GM19238 (cell line): ENCODE data around the gene NELFE.
"Not testable (repeated sequence)": the region's sequence is repeated elsewhere in the genome, so short reads cannot be mapped to it uniquely, and the experiment has no call there.

Experiments
- DNase-seq: peaks from one replicate; pipeline ENCODE4 v3.0.0; 2011; ENCODE audit warnings: low spot score; ENCODE audit not compliant: insufficient read length

NELFE gene

DNA sequence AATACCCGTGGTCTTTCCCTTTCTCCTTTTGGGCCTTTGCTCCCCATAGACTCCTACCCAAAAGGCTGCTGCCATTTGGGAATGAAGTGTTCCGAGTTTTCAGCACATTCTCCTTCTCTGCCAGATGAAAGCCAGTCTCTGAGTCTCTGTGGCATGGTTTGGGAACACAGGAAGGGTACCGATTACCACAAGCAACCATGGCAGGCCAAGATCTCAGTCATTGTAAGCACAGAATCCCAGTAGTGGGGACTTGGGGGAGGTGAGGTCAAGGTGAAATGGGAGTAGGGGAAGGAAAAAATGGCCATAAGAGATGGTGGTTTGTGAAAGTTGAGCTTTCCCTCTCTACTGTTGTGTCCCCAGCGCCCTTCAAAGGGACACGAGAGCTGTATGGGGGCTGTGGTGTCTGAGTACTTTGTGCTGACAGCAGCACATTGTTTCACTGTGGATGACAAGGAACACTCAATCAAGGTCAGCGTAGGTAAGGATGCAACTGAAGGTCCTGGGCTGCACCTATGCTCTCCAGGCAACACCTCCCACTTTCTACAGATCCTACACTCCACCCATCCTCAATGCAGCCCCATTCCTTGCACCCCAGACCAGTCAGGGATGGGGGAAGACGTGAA is 8.7 kb downstream of the NELFE start:
- DNase-seq = no peak

DNA sequence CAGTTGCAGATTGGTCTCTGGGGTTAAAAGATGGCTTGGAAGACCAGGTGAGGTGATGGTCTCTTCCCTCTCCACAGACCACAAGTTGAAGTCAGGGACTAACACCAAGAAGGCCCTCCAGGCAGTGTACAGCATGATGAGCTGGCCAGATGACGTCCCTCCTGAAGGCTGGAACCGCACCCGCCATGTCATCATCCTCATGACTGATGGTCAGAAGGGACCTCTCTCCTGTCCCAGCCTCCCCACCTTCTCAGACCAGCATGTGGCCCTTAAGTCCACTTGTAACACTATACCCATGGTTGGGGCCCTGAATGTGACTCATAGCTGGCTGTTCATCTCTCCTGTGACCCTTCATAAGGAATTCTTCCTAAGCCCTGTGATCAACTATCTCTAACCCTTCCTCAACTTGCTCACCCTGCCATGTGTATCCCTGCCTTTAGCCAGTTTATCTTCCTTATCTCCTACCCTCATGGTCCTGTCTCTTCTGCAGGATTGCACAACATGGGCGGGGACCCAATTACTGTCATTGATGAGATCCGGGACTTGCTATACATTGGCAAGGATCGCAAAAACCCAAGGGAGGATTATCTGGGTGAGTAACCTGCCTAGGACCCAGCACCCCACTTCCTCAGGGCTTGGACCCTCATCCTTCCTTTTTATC is 9.9 kb downstream of the NELFE start:
- no peak for DNase-seq

DNA sequence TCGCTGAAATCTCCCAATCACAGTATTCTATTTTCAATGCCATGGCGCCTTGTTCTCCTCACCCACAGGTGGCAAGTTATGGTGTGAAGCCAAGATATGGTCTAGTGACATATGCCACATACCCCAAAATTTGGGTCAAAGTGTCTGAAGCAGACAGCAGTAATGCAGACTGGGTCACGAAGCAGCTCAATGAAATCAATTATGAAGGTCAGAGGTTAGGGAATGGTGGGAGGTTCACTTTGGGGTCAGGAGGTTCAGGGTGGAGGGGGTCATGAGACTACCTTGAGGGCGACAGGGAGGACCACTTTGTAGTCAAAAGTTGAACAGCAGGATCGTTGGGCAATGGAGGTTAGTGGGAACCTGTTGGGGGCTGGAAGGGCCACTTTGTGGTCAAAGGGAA is 10.5 kb downstream of the NELFE start:
- DNase-seq = no peak

DNA sequence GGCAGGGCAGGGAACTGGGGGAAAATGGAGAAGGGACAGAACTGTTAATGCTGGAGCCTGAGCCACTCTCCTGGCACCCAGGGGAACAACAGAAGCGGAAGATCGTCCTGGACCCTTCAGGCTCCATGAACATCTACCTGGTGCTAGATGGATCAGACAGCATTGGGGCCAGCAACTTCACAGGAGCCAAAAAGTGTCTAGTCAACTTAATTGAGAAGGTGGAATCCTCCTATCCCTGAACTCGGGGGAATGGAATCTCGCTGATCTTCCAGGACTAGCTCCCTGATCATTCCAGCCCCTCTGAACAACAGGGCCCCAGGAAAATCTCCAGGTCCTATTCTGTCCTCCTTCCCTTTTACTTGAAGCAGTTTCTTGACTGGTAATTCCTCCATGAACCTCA is 10.9 kb downstream of the NELFE start:
- DNase-seq = no peak

DNA sequence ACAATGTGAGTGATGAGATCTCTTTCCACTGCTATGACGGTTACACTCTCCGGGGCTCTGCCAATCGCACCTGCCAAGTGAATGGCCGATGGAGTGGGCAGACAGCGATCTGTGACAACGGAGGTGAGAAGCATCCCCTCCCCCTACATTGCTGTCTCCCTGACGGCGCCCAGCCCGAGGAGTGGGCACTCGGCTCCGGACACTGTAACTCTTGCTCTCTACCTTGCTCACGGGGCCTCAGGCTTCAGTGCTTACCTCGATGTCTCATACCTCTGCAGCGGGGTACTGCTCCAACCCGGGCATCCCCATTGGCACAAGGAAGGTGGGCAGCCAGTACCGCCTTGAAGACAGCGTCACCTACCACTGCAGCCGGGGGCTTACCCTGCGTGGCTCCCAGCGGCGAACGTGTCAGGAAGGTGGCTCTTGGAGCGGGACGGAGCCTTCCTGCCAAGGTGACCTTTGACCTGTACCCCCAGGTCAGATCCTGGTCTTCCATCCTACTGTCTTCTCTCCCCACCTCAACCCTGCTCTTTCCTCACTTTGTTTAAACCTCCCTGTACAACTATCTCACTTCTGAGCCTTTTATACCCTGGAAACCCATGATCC is 11.6 kb downstream of the NELFE start:
- no peak for DNase-seq

DNA sequence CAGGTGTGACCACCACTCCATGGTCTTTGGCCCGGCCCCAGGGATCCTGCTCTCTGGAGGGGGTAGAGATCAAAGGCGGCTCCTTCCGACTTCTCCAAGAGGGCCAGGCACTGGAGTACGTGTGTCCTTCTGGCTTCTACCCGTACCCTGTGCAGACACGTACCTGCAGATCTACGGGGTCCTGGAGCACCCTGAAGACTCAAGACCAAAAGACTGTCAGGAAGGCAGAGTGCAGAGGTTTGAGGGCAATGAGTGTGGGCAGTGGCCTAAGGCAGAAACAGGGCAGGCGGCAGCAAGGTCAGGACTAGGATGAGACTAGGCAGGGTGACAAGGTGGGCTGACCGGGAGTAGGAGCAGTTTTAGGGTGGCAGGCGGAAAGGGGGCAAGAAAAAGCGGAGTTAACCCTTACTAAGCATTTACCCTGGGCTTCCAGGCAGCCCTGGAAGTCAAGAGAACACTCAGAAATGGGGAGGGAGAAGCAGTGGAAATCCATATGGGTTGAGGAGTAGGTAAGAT is 12.3 kb downstream of the NELFE start:
- no peak for DNase-seq

DNA sequence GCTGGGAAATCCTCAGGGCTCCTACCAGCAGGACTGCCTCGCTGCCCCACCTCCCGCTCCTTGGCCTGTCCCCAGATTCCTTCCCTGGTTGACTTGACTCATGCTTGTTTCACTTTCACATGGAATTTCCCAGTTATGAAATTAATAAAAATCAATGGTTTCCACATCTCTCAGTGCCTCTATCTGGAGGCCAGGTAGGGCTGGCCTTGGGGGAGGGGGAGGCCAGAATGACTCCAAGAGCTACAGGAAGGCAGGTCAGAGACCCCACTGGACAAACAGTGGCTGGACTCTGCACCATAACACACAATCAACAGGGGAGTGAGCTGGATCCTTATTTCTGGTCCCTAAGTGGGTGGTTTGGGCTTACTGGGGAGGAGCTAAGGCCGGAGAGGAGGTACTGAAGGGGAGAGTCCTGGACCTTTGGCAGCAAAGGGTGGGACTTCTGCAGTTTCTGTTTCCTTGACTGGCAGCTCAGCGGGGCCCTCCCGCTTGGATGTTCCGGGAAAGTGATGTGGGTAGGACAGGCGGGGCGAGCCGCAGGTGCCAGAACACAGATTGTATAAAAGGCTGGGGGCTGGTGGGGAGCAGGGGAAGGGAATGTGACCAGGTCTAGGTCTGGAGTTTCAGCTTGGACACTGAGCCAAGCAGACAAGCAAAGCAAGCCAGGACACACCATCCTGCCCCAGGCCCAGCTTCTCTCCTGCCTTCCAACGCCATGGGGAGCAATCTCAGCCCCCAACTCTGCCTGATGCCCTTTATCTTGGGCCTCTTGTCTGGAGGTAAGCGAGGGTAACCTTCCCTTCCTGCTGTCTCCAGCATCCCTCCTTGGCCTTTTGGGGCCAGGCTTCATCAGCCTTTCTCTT is 13.0 kb downstream of the NELFE start, which contains the start of gene CFB:
CFB (plus strand) TSS at position 589 of the 863 bp plus-strand sequence; CDS start at position 716, 127 bp downstream.
- DNase-seq = no peak

DNA sequence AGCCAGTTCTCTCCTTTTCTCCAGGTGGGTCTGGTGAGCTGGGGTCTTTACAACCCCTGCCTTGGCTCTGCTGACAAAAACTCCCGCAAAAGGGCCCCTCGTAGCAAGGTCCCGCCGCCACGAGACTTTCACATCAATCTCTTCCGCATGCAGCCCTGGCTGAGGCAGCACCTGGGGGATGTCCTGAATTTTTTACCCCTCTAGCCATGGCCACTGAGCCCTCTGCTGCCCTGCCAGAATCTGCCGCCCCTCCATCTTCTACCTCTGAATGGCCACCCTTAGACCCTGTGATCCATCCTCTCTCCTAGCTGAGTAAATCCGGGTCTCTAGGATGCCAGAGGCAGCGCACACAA is 13.6 kb downstream of the NELFE start:
- DNase-seq = no peak

DNA sequence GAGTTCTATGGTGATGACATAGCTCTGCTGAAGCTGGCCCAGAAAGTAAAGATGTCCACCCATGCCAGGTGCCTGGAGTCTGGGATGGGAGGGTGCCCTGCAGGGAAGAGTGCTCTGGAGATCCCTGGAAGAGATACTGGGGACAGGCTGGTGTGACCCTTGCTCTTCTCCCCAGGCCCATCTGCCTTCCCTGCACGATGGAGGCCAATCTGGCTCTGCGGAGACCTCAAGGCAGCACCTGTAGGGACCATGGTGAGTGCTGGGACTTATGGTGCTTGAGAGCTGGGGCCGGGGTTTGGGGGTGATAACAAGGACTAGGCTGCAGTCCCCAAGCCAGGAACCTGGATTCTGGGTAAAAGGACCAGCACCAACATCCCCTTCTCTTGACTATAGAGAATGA is 15.0 kb downstream of the NELFE start:
- no peak for DNase-seq

DNA sequence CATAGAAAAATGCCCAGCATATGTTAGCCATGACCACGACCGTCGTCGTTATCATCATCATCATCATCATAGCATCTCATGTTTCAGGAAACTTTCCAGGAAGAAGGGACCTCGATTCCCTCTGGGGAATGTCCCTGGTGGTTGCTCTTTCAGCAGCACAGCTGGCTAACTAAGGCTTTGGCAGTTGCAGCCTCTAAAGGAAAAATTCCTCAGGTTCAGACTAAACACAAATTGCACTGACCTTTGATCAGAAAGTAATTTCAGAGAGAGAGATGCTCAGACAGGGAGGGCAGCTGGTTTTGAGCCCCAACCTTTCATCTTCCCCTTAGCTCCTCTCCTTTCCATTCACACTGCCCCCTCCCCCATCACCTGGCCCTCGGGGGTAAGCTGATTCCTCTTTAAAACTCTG is 18.5 kb downstream of the NELFE start:
- DNase-seq = no peak

DNA sequence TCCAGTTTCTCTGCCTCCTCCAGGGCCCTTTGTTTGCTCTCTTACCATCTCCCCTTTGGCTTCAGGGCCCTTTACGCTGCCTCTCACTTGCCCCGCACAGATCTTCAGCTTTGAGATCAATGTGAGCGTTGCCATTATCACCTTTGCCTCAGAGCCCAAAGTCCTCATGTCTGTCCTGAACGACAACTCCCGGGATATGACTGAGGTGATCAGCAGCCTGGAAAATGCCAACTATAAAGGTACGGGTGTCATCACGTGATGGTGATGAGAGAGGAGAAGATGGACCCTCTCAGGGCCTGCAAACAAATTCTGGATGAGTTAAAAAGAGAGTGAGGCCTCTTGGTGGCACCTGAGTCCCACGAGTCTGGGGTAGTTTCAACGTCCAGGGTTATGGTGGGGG is 22.9 kb downstream of the NELFE start:
- no peak for DNase-seq

DNA sequence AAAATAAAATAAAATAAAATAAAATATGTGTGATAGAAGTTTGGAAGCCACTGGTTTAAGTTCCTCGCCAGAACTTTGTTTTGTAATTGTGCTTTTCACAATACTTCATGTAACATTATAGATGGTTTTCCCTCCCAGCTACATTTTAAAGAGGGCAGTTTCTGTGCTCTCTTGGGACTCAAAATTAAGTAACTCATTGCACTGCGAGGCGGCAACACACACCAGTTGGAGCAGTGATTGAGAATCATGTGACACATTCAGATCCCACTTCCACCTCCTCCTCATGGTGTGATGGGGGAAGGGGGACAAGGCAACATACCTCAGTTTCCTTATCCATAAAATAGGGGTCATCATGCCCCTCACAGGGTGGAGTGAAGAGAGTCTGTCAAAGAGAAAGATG is 23.8 kb downstream of the NELFE start:
- no peak for DNase-seq

DNA sequence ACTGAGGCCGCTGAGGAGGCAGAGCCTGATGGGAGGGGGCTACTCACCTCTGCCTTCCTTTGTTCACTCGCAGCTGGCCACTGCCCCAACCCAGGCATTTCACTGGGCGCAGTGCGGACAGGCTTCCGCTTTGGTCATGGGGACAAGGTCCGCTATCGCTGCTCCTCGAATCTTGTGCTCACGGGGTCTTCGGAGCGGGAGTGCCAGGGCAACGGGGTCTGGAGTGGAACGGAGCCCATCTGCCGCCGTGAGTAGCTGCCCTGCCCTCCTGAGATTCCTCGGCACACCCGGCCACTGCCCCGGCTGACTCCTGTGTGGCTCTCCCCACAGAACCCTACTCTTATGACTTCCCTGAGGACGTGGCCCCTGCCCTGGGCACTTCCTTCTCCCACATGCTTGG is 25.2 kb downstream of the NELFE start:
- no peak for DNase-seq

DNA sequence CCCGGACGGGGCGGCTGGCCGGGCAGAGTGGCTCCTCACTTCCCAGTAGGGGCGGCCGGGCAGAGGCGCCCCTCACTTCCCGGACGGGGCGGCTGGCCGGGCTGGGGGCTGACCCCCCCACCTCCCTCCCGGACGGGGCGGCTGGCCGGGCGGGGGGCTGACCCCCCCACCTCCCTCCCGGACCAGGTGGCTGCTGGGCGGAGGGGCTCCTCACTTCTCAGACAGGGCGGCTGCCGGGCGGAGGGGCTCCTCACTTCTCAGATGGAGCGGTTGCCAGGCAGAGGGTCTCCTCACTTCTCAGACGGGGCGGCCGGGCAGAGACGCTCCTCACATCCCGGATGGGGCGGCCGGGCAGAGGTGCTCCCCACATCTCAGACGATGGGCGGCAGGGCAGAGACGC is 26.6 kb downstream of the NELFE start:
- DNase-seq = not testable (repeated sequence)

DNA sequence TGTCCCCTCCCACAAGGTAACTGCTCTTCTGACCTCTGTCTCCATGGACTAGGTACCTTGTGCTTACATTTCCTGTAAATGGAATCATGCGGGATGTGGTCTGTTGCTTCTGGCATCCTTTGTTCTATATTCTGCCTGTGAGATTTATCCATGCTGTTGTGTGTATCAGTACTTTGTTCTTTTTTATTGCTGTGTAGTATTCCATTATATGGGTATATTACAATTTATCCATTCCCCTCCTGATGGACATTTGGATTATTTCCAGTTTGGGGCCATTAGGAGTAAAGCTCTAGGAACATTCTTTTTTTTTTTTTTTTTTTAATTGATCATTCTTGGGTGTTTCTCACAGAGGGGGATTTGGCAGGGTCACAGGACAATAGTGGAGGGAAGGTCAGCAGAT is 27.8 kb downstream of the NELFE start:
- no peak for DNase-seq

DNA sequence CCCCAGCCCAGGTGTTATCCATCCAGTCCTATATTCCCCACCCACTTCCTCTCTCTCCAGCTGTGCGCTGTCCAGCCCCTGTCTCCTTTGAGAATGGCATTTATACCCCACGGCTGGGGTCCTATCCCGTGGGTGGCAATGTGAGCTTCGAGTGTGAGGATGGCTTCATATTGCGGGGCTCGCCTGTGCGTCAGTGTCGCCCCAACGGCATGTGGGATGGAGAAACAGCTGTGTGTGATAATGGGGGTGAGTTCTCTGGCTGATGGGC is 30.2 kb downstream of the NELFE start:
- no peak for DNase-seq

DNA sequence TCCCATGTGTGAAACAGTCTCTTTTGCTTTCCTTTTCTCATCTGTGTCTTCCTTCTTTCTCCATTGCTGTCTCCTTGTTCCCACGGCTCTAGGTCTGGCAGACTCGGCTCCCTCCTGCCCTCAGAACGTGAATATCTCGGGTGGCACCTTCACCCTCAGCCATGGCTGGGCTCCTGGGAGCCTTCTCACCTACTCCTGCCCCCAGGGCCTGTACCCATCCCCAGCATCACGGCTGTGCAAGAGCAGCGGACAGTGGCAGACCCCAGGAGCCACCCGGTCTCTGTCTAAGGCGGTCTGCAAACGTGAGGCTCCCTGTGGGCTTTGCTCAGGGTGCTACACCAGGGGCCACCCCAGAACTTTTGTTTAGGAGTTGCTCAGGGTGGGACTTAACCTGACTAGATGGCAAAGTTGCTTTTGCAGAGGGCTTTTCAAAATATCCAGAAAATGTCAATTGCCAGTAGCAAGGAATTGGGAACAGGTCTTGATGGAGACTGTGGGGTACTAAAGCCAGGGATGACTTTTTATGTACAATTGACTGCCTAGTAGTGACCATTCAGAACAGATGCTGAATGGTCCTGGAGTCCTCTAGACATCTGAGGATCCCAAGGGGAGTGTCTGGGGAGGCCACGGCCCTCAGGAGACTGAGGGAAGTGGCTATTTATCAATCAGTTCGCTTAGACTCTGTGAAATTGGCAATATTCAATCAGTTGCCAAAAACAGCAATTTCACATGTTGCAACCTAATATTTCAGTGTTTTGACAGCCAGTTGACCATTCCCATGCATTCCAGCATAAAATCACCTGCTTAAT is 30.7 kb downstream of the NELFE start:
- DNase-seq = no peak

DNA sequence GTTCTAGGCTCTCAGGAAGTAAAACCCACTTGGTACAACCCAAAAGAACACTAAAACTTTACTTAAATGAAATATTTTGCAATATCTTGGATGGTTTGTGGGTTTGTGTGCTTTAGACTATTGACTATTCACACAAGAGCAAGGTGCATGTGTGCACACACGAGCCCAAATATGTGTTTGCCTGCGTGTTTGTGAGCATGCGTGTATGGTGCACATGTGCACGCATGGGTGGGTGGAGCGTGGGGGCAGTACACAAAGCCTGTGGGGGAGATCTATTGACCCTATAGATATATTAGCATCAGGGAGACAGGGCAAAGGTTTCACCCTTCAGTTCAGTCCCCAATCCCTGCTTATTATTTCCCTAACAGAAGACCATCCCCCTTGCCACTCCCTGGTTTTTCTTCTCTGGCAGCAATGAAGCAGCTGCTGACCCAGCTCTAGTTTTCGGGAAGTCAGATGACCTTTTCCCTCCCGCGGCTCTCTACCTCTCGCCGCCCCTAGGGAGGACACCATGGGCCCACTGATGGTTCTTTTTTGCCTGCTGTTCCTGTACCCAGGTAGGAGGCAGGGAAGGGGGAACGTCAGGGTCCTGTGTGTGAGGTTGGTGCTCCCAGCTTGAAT is 31.4 kb downstream of the NELFE start, which contains the start of gene C2:
C2 (plus strand) TSS at position 476 of the 621 bp plus-strand sequence; CDS start at position 512, 36 bp downstream.
- DNase-seq = no peak

DNA sequence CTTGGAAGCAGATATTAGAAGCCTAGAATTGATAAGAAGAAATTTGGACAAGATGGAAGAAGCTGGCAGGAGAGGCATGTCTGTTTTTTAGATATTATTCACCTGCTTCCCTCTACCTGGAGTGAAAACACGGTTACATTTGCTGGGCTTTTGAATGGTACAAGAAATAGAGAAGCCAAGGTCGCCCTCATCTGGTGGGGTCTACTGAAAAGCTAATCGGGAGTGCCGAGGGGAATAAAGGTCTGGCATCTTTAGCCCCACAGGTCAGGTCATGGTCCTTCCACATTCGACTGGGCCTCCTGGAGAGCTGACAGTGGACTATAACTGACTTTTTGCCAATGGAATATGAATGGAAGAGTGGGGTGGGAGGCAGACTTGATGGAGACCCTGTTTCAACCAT is 35.8 kb downstream of the NELFE start:
- no peak for DNase-seq

DNA sequence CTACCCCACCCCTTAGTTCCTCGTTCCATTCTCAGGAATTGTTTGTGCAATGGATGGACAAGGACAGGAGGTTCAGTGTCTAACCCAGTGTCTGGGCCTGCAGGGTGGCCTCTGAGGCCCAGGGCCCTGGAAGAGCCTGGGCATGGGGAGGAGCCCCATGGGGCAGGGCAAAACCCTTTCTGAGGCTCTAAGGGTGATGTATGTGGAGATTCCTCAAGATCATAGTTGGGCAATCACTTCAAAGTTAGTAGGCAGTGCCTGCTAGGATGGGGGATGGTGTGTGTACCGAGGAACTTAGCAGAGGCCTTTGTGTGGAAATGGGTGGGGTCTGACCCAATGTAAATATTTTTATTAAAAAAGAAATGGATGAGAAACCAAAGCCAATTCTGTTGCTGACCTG is 38.0 kb downstream of the NELFE start:
- no peak for DNase-seq
